Stimulated activated CD4-positive, alpha-beta T cell treated with anti-CD3 and anti-CD28 coated beads, Interleukin-4, amount 100 ng/mL, for 24 hours (primary cell): ENCODE data around the gene SMYD2.

Source experiments
- DNase-seq: peaks from one replicate; pipeline ENCODE4 v3.0.0-alpha.2; 2020

SMYD2 gene

GRCh38 chr1:214281021-214281719 is at the start of gene SMYD2:
Gene SMYD2, plus strand, starts transcription at chr1:214281159. Its CDS starts 96 bp downstream, at chr1:214281255.
- DNase-seq: peak; percentile 58

- DNase-seq: no peak
Observed at GRCh38 chr1:214233856-214234634, 46.9 kb upstream of the SMYD2 start.

GRCh38 chr1:214234635-214235025 is 46.3 kb upstream of the SMYD2 start:
- no peak for DNase-seq

GRCh38 chr1:214236477-214236876 is 44.5 kb upstream of the SMYD2 start:
- no peak for DNase-seq

GRCh38 chr1:214241060-214241459 is 39.9 kb upstream of the SMYD2 start:
- DNase-seq: no peak

GRCh38 chr1:214244252-214244651 is 36.7 kb upstream of the SMYD2 start:
- no peak for DNase-seq

- no peak for DNase-seq
Observed at GRCh38 chr1:214244841-214245240, 36.1 kb upstream of the SMYD2 start.

- DNase-seq: no peak
Observed at GRCh38 chr1:214247501-214248041, 33.4 kb upstream of the SMYD2 start.

GRCh38 chr1:214248311-214249085 is 32.5 kb upstream of the SMYD2 start:
- no peak for DNase-seq

- no peak for DNase-seq
Observed at GRCh38 chr1:214249651-214250050, 31.3 kb upstream of the SMYD2 start.

GRCh38 chr1:214251354-214251753 is 29.6 kb upstream of the SMYD2 start:
- DNase-seq: no peak

GRCh38 chr1:214255509-214255908 is 25.4 kb upstream of the SMYD2 start:
- DNase-seq: no peak

GRCh38 chr1:214259353-214259977 is 21.5 kb upstream of the SMYD2 start:
- DNase-seq: no peak

- DNase-seq: no peak
Observed at GRCh38 chr1:214260561-214261205, 20.3 kb upstream of the SMYD2 start.

- peak; percentile 83 for DNase-seq
Observed at GRCh38 chr1:214261206-214262123, 19.5 kb upstream of the SMYD2 start.

- no peak for DNase-seq
Observed at GRCh38 chr1:214264196-214264595, 16.8 kb upstream of the SMYD2 start.

- no peak for DNase-seq
Observed at GRCh38 chr1:214264976-214265375, 16.0 kb upstream of the SMYD2 start.

- no peak for DNase-seq
Observed at GRCh38 chr1:214270097-214270650, 10.8 kb upstream of the SMYD2 start.

GRCh38 chr1:214271174-214271858 is 9.6 kb upstream of the SMYD2 start:
- no peak for DNase-seq
